HEK293 (cell line): ENCODE measurements around the gene FAM83E.
"Not testable (repeated sequence)": the region's sequence is repeated elsewhere in the genome, so short reads cannot be mapped to it uniquely, and the experiment has no call there.

ENCODE experiments used
- CTCF ChIA-PET: fragments of 350-600 bp; formaldehyde crosslinking; extraction: SDS; loops from one replicate; lab custom pipeline; 2021; ENCODE audit warnings: antibody characterized with exemption; lab: Yijun Ruan, JAX
- POLR2A ChIA-PET: fragments of 300-600 bp; formaldehyde crosslinking; extraction: SDS; loops from one replicate; lab custom pipeline; 2020; ENCODE audit warnings: antibody characterized with exemption, inconsistent platforms; lab: Yijun Ruan, JAX
- H3K27ac ChIP-seq: fragments of 200-500 bp; sonication (Bioruptor generic); 2 replicates; pipeline ENCODE4 v1.5.1; 2014; ENCODE audit warnings: low read depth, low read length, control low read depth, inconsistent platforms; ENCODE audit errors: extremely low read depth
- H3K36me3 ChIP-seq, 2 experiments: fragments of 200-500 bp in 1 of 2; sonication (Bioruptor generic) in 1 of 2; 1 replicate in 1 of 2; 2 replicates in 1 of 2; pipeline ENCODE4 v1.5.1; 2014 to 2017; ENCODE audit warnings: inconsistent platforms in 2 of 2, low read length in 2 of 2; ENCODE audit not compliant: control insufficient read depth in 2 of 2, insufficient read depth in 1 of 2
- H3K4me1 ChIP-seq: fragments of 200-500 bp; sonication (Bioruptor generic); 2 replicates; pipeline ENCODE4 v1.5.1; 2014; ENCODE audit warnings: mild to moderate bottlenecking, low read length, inconsistent platforms; ENCODE audit not compliant: control insufficient read depth, insufficient read depth
- H3K4me3 ChIP-seq: 2 replicates; pipeline ENCODE4 v1.5.1; 2011; ENCODE audit warnings: low read depth, mild to moderate bottlenecking, control low read depth, low read length, moderate library complexity
- H3K9me3 ChIP-seq: fragments of 200-500 bp; sonication (Bioruptor generic); 2 replicates; pipeline ENCODE4 v1.5.1; 2014; ENCODE audit warnings: low read depth, low read length, inconsistent platforms; ENCODE audit not compliant: control insufficient read depth, insufficient read depth
- GLIS1 ChIP-seq: fragments of 450-650 bp; formaldehyde crosslinking; IDR thresholded peaks from 2 replicates; pipeline ENCODE4 v1.5.1; 2016; ENCODE audit warnings: missing biosample characterization, missing genetic modification characterization
- SCRT2 ChIP-seq: fragments of 450-650 bp; formaldehyde crosslinking; IDR thresholded peaks from 2 replicates; pipeline ENCODE4 v1.5.1; 2016; ENCODE audit warnings: missing biosample characterization, missing genetic modification characterization
- ZBTB17 ChIP-seq: fragments of 450-650 bp; formaldehyde crosslinking; IDR thresholded peaks from 2 replicates; pipeline ENCODE4 v1.5.1; 2016; ENCODE audit warnings: missing biosample characterization, missing genetic modification characterization
- ZFHX2 ChIP-seq: fragments of 450-650 bp; formaldehyde crosslinking; conservative IDR thresholded peaks from 2 replicates; pipeline ENCODE4 v1.5.1; 2016; ENCODE audit warnings: missing biosample characterization, missing genetic modification characterization
- ZNF112 ChIP-seq: fragments of 450-650 bp; formaldehyde crosslinking; IDR thresholded peaks from 2 replicates; pipeline ENCODE4 v1.5.0; 2017; ENCODE audit warnings: missing biosample characterization, missing genetic modification characterization
- ZSCAN30 ChIP-seq: fragments of 450-650 bp; IDR thresholded peaks from 2 replicates; pipeline ENCODE4 v1.5.1; 2018; ENCODE audit warnings: missing biosample characterization, mild to moderate bottlenecking, missing genetic modification characterization, moderate library complexity
- TF ChIP-seq, protein P1 (sequence below): fragments of 450-650 bp; formaldehyde crosslinking; IDR thresholded peaks from 2 replicates; pipeline ENCODE4 v1.5.1; 2016; ENCODE audit warnings: missing biosample characterization, missing genetic modification characterization
- TF ChIP-seq, protein P2 (sequence below): fragments of 450-650 bp; formaldehyde crosslinking; IDR thresholded peaks from 2 replicates; pipeline ENCODE4 v1.5.1; 2017; ENCODE audit warnings: missing biosample characterization, missing genetic modification characterization

FAM83E gene

DNA sequence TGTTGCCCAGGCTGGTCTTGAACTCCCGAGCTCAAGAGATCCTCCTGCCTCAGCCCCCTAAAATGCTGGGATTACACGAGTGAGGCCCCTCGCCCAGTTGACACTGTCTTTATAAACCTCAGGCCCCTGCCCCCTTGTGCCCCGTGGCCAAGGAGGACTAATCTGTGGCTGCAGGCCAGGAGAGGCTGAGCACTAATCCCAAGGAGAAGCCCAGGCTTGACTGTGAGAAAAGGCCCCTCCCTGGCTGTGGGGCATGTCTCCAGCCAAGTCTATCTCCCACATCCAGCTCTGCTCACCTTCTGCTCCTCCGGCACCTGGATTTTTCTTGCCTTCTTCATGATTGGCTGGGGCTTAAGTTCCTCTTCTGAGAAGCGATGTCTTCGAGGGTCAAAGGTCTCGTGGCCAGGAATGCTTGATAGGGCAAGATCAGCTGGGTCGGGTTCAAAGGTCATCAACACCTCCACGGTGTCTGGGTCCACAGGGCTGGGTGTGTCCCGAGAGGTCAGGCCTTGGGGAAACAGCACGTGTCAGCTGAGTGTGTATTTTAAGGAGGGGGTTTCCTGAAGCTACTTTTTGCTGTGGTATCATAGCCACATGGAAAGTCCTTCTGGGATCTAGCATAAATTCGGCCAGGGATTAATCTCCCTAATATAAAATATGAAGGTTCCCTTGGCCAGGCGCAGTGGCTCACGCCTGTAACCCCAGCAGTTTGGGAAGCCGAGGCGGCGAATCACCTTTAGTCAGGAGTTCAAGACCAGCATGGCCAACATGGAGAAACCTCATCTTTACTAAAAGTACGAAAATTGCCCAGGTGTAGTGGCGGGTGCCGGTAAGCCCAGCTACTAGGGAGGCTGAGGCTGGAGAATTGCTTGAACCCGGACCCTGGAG lies 18.5 kb upstream of the FAM83E start:
- H3K4me1 ChIP-seq, result peaks cover 23% of the 10 kb centered on the region
- H3K4me3 ChIP-seq, result no peak overlapping the region
- H3K27ac ChIP-seq, result peak overlapping the region; percentile 86; the same call in 1 of the 2 replicates
- peaks cover 8 to 39% of the 10 kb centered on the region in 2 experiments; a peak in 2 of 3 replicates for H3K36me3 ChIP-seq
- POLR2A ChIA-PET, result interaction anchor here (0.6 to 8.1 kb wide), 7 partner anchors 9 to 422 kb away, joined by 3 to 97 read pairs (median 14); partner anchors contain the start of genes CA11, FAM83E, PPP1R15A and RPL18
- CTCF ChIA-PET, result interaction anchor here (0.6 to 1.6 kb wide), 5 partner anchors 12 to 161 kb away, joined by 3 to 4 read pairs (median 4); partner anchors contain the start of gene CA11
- TF ChIP-seq ZBTB17 (tag by site-specific recombination) (0 out of 2 replicates have a peak, but pooled peaks have one; percentile 4), ZNF112 (tag by site-specific recombination) (no peak)
- no peaks in the 10 kb centered on the region for H3K9me3 ChIP-seq

DNA sequence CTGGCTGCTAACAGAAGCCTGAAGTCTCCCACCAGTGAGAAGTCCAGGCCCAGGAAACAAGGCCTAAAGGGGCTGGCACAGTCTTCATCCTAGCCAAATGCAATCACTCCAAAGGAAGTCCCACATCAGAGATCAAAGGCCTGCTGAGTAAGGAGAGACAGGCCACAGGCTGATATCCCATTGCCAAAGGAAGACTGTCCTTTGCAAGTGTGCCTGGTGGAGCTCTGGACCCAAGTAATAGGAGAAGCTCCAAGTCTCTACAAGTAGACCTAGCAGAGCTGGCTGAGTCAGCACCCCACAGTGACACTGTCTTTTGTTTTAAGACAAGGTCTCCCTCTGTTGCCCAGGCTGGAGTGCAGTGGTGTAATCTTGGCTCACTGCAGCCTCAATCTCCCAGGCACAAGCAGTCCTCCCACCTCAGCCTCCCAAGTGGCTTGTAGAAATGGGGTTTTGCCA lies 17.8 kb upstream of the FAM83E start:
- Histone ChIP-seq H3K9me3 (no peaks in the 10 kb centered on the region), H3K4me1 (peaks cover 23% of the 10 kb centered on the region), H3K36me3 (peaks cover 8 to 41% of the 10 kb centered on the region in 2 experiments; a peak in 2 of 3 replicates), H3K27ac (0 out of 2 replicates have a peak overlapping the region, but pooled peaks have one; percentile 14), H3K4me3 (no peak overlapping the region)
- CTCF ChIA-PET, result interaction anchor here (0.6 to 1.6 kb wide), 2 partner anchors 13 to 162 kb away, joined by 4 read pairs; partner anchors contain the start of gene CA11
- POLR2A ChIA-PET, result interaction anchor here (0.9 to 8.1 kb wide), 6 partner anchors 9 to 423 kb away, joined by 3 to 97 read pairs (median 16); partner anchors contain the start of genes CA11, FAM83E, RPL18 and SPHK2
- peak; percentile 45; the same call in 1 of the 2 replicates for TF ChIP-seq GLIS1
- TF ChIP-seq, protein P1, sequence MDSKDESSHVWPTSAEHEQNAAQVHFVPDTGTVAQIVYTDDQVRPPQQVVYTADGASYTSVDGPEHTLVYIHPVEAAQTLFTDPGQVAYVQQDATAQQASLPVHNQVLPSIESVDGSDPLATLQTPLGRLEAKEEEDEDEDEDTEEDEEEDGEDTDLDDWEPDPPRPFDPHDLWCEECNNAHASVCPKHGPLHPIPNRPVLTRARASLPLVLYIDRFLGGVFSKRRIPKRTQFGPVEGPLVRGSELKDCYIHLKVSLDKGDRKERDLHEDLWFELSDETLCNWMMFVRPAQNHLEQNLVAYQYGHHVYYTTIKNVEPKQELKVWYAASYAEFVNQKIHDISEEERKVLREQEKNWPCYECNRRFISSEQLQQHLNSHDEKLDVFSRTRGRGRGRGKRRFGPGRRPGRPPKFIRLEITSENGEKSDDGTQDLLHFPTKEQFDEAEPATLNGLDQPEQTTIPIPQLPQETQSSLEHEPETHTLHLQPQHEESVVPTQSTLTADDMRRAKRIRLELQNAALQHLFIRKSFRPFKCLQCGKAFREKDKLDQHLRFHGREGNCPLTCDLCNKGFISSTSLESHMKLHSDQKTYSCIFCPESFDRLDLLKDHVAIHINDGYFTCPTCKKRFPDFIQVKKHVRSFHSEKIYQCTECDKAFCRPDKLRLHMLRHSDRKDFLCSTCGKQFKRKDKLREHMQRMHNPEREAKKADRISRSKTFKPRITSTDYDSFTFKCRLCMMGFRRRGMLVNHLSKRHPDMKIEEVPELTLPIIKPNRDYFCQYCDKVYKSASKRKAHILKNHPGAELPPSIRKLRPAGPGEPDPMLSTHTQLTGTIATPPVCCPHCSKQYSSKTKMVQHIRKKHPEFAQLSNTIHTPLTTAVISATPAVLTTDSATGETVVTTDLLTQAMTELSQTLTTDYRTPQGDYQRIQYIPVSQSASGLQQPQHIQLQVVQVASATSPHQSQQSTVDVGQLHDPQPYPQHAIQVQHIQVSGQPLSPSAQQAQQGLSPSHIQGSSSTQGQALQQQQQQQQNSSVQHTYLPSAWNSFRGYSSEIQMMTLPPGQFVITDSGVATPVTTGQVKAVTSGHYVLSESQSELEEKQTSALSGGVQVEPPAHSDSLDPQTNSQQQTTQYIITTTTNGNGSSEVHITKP (tag by site-specific recombination), result peak; percentile 27; the same call in 1 of the 2 replicates
- TF ChIP-seq, protein P2, sequence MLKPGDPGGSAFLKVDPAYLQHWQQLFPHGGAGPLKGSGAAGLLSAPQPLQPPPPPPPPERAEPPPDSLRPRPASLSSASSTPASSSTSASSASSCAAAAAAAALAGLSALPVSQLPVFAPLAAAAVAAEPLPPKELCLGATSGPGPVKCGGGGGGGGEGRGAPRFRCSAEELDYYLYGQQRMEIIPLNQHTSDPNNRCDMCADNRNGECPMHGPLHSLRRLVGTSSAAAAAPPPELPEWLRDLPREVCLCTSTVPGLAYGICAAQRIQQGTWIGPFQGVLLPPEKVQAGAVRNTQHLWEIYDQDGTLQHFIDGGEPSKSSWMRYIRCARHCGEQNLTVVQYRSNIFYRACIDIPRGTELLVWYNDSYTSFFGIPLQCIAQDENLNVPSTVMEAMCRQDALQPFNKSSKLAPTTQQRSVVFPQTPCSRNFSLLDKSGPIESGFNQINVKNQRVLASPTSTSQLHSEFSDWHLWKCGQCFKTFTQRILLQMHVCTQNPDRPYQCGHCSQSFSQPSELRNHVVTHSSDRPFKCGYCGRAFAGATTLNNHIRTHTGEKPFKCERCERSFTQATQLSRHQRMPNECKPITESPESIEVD (tag by site-specific recombination), result no peak
- peak; percentile 26; the same call in 1 of the 2 replicates for TF ChIP-seq SCRT2 (tag by site-specific recombination)
- peak; percentile 66; the same call in 1 of the 2 replicates for TF ChIP-seq ZBTB17 (tag by site-specific recombination)
- TF ChIP-seq ZSCAN30, result no peak

DNA sequence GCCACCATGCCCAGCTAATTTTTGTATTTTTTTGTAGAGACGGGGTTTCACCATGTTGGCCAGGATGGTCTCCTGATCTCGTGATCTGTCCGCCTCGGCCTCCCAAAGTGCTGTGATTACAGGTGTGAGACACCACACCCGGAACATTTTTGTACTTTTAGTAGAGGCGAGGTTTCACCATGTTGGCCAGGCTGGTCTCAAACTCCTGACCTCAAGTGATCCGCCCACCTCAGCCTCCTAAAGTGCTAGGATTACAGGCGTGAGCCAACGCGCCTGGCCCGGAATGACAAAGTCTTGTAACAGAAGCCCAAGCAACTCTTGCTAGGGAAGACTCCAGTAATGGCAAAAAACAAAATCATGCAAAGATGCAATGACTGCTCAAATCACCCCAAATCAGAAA lies 17.4 kb upstream of the FAM83E start:
- TF ChIP-seq ZFHX2 (tag by site-specific recombination), result peak; percentile 38
- H3K4me3 ChIP-seq, H3K9me3 ChIP-seq: not testable (repeated sequence)
- ChIA-PET CTCF (interaction anchor here (1.6 kb wide), 1 partner anchor 13 kb away, joined by 4 read pairs; the partner anchor contains the start of gene CA11), POLR2A (interaction anchor here (0.6 to 8.1 kb wide), 5 partner anchors 9 to 424 kb away, joined by 3 to 97 read pairs (median 4); partner anchors contain the start of genes FAM83E, RPL18 and SPHK2)
- Histone ChIP-seq H3K36me3 (peaks cover 8 to 42% of the 10 kb centered on the region in 2 experiments; a peak in 2 of 3 replicates), H3K4me1 (peaks cover 23% of the 10 kb centered on the region), H3K27ac (0 out of 2 replicates have a peak overlapping the region, but pooled peaks have one; percentile 14)
